Measurements from ENCODE around the gene ADAM12. TPM values are rescaled to one million over a fixed set of nuclear protein-coding genes. Genes with fewer than 3 reads are reported as not detected.

The ADAM12 gene
- total RNA-seq, 1 donor from 2014 or later = 82.4 TPM

GRCh38 chr10:126143117-126143516 lies 245.2 kb downstream of the ADAM12 start:
- TF ChIP-seq, protein P1, sequence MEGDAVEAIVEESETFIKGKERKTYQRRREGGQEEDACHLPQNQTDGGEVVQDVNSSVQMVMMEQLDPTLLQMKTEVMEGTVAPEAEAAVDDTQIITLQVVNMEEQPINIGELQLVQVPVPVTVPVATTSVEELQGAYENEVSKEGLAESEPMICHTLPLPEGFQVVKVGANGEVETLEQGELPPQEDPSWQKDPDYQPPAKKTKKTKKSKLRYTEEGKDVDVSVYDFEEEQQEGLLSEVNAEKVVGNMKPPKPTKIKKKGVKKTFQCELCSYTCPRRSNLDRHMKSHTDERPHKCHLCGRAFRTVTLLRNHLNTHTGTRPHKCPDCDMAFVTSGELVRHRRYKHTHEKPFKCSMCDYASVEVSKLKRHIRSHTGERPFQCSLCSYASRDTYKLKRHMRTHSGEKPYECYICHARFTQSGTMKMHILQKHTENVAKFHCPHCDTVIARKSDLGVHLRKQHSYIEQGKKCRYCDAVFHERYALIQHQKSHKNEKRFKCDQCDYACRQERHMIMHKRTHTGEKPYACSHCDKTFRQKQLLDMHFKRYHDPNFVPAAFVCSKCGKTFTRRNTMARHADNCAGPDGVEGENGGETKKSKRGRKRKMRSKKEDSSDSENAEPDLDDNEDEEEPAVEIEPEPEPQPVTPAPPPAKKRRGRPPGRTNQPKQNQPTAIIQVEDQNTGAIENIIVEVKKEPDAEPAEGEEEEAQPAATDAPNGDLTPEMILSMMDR (conservative IDR thresholded peaks at IDR 0.05) = no peak
- peaks cover 17% of the 10 kb centered on the region for H3K9me3 Mint-ChIP-seq
- peaks cover 23% of the 10 kb centered on the region for H3K36me3 Mint-ChIP-seq (ENCODE audit: low read depth)
- no peak for DNase-seq (ENCODE audit: low read depth, low spot score)
- no peak overlapping the region for H3K27ac Mint-ChIP-seq (ENCODE audit: unreplicated experiment)
- H3K27me3 Mint-ChIP-seq (ENCODE audit: low read depth) = no peaks in the 10 kb centered on the region
- H3K4me3 Mint-ChIP-seq = peak overlapping the region; percentile 4
- H3K4me1 Mint-ChIP-seq = peaks cover 18% of the 10 kb centered on the region

- H3K4me3 Mint-ChIP-seq = no peak overlapping the region
- TF ChIP-seq, protein P1 (conservative IDR thresholded peaks at IDR 0.05) = no peak
- no peak for DNase-seq (ENCODE audit: low read depth, low spot score)
These were observed 247.5 kb downstream of the ADAM12 start for GRCh38 chr10:126140746-126141273.

GRCh38 chr10:126137562-126138221 lies 250.6 kb downstream of the ADAM12 start:
- Mint-ChIP-seq H3K27me3 (ENCODE audit: low read depth) (no peaks in the 10 kb centered on the region), H3K36me3 (ENCODE audit: low read depth) (peaks cover 27% of the 10 kb centered on the region), H3K4me3 (no peak overlapping the region), H3K4me1 (peaks cover 22% of the 10 kb centered on the region), H3K27ac (ENCODE audit: unreplicated experiment) (no peak overlapping the region), H3K9me3 (peaks cover 7% of the 10 kb centered on the region)
- no peak for DNase-seq (ENCODE audit: low read depth, low spot score)
- TF ChIP-seq, protein P1 (conservative IDR thresholded peaks at IDR 0.05) = no peak

More at GRCh38 chr10:126140746-126141273, 247.5 kb downstream of the ADAM12 start:
- Mint-ChIP-seq H3K36me3 (ENCODE audit: low read depth) (peaks cover 24% of the 10 kb centered on the region), H3K4me1 (peaks cover 21% of the 10 kb centered on the region), H3K27ac (ENCODE audit: unreplicated experiment) (no peak overlapping the region), H3K9me3 (peaks cover 17% of the 10 kb centered on the region), H3K27me3 (ENCODE audit: low read depth) (no peaks in the 10 kb centered on the region)

DNA sequence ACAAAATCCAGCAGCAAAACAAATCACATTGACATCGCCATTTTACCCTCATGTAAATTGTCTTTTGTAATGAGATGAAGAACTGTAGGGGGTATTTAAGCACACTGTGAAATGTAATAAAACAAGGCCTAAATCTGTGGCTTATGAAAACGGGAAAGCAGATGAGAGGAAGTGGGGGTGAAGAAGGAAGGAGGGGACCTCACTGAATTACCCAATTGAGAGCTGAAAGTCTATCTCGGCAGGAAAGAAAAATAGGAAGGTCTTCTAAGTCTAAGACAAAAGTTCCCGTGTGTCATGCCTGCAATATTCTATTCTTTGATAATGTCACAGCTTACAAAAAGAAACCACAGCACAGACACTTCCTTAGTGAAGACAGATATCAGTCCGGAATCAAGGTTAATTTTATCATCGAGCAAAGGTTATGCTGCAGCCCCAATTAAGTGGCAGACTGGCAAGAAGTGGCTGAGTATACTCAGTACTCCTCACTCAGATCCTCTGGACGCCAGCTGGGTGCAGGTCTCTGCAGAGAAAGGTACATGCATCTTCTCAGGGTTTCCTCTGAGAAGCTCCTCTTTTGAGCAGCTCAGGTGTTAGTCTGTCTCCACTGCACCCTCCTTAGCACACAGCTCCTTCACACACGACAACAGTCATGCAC lies 252.2 kb downstream of the ADAM12 start:
- Mint-ChIP-seq H3K4me1 (peaks cover 27% of the 10 kb centered on the region), H3K9me3 (peaks cover 6% of the 10 kb centered on the region), H3K27ac (ENCODE audit: unreplicated experiment) (peak overlapping the region; percentile 7), H3K36me3 (ENCODE audit: low read depth) (peaks cover 26% of the 10 kb centered on the region), H3K27me3 (ENCODE audit: low read depth) (no peaks in the 10 kb centered on the region), H3K4me3 (no peak overlapping the region)
- TF ChIP-seq, protein P1 (conservative IDR thresholded peaks at IDR 0.05) = no peak
- no peak for DNase-seq (ENCODE audit: low read depth, low spot score)

DNA sequence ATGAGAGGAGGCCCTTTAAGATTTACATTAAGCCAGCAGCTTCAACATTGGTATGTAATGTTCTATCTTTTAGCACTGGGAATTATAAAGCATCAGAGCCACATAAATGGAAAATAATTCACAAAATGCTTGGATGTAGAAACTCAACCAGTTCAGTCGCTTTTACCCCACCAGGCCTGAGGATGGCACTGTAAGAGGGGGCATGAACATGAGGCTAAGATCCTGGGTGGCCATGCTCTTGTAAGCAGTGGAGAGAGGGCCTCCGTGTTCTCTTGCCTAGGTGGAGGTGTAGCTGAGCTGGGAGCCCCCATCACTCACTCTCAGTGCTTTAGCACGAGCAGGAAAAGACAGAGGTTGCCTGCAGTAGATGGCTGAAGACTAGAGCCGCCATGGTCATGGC lies 253.1 kb downstream of the ADAM12 start:
- Mint-ChIP-seq H3K27me3 (ENCODE audit: low read depth) (no peaks in the 10 kb centered on the region), H3K4me3 (no peak overlapping the region), H3K27ac (ENCODE audit: unreplicated experiment) (no peak overlapping the region), H3K9me3 (peaks cover 6% of the 10 kb centered on the region), H3K36me3 (ENCODE audit: low read depth) (peaks cover 26% of the 10 kb centered on the region), H3K4me1 (peaks cover 26% of the 10 kb centered on the region)
- TF ChIP-seq, protein P1 (conservative IDR thresholded peaks at IDR 0.05) = no peak
- DNase-seq (ENCODE audit: low read depth, low spot score) = no peak

All from neural crest cell (in vitro differentiated cells).